Panc1 (cell line): Measurements from ENCODE around the gene AGAP1. TPM values are rescaled to one million over a fixed set of nuclear protein-coding genes. Genes with fewer than 3 reads are reported as not detected.

ENCODE experiments used
- ATAC-seq: fragments of 200-7000 bp; cut with Tn5 transposase; 2 replicates; pipeline ENCODE4 v1.9.1; 2020; ENCODE audit warnings: mild to moderate bottlenecking, moderate library complexity
- BruUV-seq: library from RNA; stranded (reverse); fragments of 400-500 nt; replicated peaks from 2 replicates; lab custom pipeline; 2021; lab: Mats Ljungman, UMichigan
- CTCF ChIA-PET: fragments of 300-600 bp; sonication (Branson Sonifier 250); formaldehyde crosslinking; loops from one replicate; lab custom pipeline; 2022; ENCODE audit warnings: antibody characterized with exemption; lab: Charles Lee
- POLR2A ChIA-PET: fragments of 300-600 bp; sonication (Branson Sonifier 250); formaldehyde crosslinking; loops from one replicate; lab custom pipeline; 2022; ENCODE audit warnings: antibody characterized with exemption; lab: Charles Lee
- DNase-seq: peaks from one replicate; pipeline ENCODE4 v3.0.0-alpha.2; 2010; ENCODE audit warnings: low read depth, low spot score
- H3K27ac ChIP-seq: 2 replicates; pipeline ENCODE4 v1.5.1; 2011; ENCODE audit warnings: mild to moderate bottlenecking, low read length, inconsistent platforms
- H3K27me3 ChIP-seq: fragments of 200-500 bp; sonication (Bioruptor generic); 2 replicates; pipeline ENCODE4 v1.6.0; 2014; ENCODE audit warnings: low read length, inconsistent platforms; ENCODE audit not compliant: control insufficient read depth, insufficient read depth
- H3K36me3 ChIP-seq: fragments of 200-500 bp; sonication (Bioruptor generic); 2 replicates; pipeline ENCODE4 v1.5.1; 2014; ENCODE audit warnings: inconsistent platforms, mild to moderate bottlenecking, low read length, moderate library complexity; ENCODE audit not compliant: control insufficient read depth, insufficient read depth
- H3K4me1 ChIP-seq: 2 replicates; pipeline ENCODE4 v1.5.1; 2011; ENCODE audit warnings: inconsistent platforms, mild to moderate bottlenecking, low read length, moderate library complexity; ENCODE audit not compliant: control insufficient read depth, insufficient read depth
- H3K4me3 ChIP-seq, 2 experiments: 2 replicates each; pipeline ENCODE4 v1.5.1; 2011 to 2012; ENCODE audit warnings: low read depth in 2 of 2, low read length in 2 of 2, mild to moderate bottlenecking in 2 of 2, inconsistent platforms in 1 of 2, moderate library complexity in 1 of 2
- H3K9me3 ChIP-seq: fragments of 200-500 bp; sonication (Bioruptor generic); 2 replicates; pipeline ENCODE4 v1.5.1; 2014; ENCODE audit warnings: low read depth, mild to moderate bottlenecking, inconsistent platforms, low read length, moderate library complexity; ENCODE audit not compliant: control insufficient read depth, insufficient read depth
- POLR2AphosphoS5 ChIP-seq: IDR thresholded peaks from 2 replicates; pipeline ENCODE4 v1.6.1; 2012; ENCODE audit warnings: mild to moderate bottlenecking, low read depth, low read length, moderate library complexity
- SIN3A ChIP-seq: IDR thresholded peaks from 2 replicates; pipeline ENCODE4 v1.6.1; 2012; ENCODE audit warnings: low read depth, mild to moderate bottlenecking, low read length, moderate library complexity, borderline replicate concordance; ENCODE audit not compliant: insufficient read depth
- TCF7L2 ChIP-seq: IDR thresholded peaks from 2 replicates; pipeline ENCODE4 v1.6.1; 2011; ENCODE audit warnings: mild to moderate bottlenecking, low read depth, low read length, inconsistent platforms
- in situ Hi-C: cut with HindIII; loops from 2 replicates; pipeline ENCODE4 v1.10.0; 2016; ENCODE audit warnings: low sequenced_read_pairs, low pct_unique_long_range_greater_than_20kb
- intact Hi-C: fragments of 100-400 bp; cut with micrococcal nuclease; formaldehyde crosslinking; loops from one replicate; pipeline ENCODE4 v1.10.0; 2022; ENCODE audit not compliant: unreplicated experiment
- total RNA-seq: library from RNA; stranded (reverse); gene quantifications from one replicate; pipeline ENCODE4 v1.2.1, GENCODE V29; 2021; ENCODE audit not compliant: unreplicated experiment
- TF ChIP-seq, protein P1 (sequence below): fragments of 450-650 bp; IDR thresholded peaks from 2 replicates; pipeline ENCODE4 v1.5.1; 2017; ENCODE audit warnings: mild to moderate bottlenecking
- TF ChIP-seq, protein P2 (sequence below), 2 experiments: IDR thresholded peaks; 2 replicates each; pipeline ENCODE4 v1.6.1; 2011 to 2012; ENCODE audit warnings: low read depth in 2 of 2, control low read depth in 1 of 2, low read length in 1 of 2, mild to moderate bottlenecking in 1 of 2, moderate library complexity in 1 of 2; ENCODE audit not compliant: insufficient read depth in 1 of 2

The AGAP1 gene
- total RNA-seq, 1 experiment from 2014 or later, result 38.9 TPM

- POLR2A ChIA-PET, result interaction anchor here (0.6 kb wide), 1 partner anchor 179 kb away, joined by 3 read pairs; no protein-coding TSS in a partner anchor
- ATAC-seq, result no peak
These were observed 43.3 kb downstream of the AGAP1 start for GRCh38 chr2:235537186-235537585.

GRCh38 chr2:235537587-235537986 is 43.7 kb downstream of the AGAP1 start:
- in situ Hi-C loops (no loop called here), intact Hi-C loops (no loop called here)
- Histone ChIP-seq H3K9me3 (no peaks in the 10 kb centered on the region), H3K4me3 (no peak overlapping the region), H3K36me3 (no peaks in the 10 kb centered on the region), H3K4me1 (0 out of 2 replicates have a peak, but pooled peaks cover 1% of the 10 kb centered on the region), H3K27ac (no peak overlapping the region), H3K27me3 (no peaks in the 10 kb centered on the region)
- ChIA-PET POLR2A (no interaction called here), CTCF (no interaction called here)
- BruUV-seq, result no TSS peak
- TF ChIP-seq, protein P1, sequence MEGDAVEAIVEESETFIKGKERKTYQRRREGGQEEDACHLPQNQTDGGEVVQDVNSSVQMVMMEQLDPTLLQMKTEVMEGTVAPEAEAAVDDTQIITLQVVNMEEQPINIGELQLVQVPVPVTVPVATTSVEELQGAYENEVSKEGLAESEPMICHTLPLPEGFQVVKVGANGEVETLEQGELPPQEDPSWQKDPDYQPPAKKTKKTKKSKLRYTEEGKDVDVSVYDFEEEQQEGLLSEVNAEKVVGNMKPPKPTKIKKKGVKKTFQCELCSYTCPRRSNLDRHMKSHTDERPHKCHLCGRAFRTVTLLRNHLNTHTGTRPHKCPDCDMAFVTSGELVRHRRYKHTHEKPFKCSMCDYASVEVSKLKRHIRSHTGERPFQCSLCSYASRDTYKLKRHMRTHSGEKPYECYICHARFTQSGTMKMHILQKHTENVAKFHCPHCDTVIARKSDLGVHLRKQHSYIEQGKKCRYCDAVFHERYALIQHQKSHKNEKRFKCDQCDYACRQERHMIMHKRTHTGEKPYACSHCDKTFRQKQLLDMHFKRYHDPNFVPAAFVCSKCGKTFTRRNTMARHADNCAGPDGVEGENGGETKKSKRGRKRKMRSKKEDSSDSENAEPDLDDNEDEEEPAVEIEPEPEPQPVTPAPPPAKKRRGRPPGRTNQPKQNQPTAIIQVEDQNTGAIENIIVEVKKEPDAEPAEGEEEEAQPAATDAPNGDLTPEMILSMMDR, result no peak
- no peak for TF ChIP-seq SIN3A
- TF ChIP-seq, protein P2, sequence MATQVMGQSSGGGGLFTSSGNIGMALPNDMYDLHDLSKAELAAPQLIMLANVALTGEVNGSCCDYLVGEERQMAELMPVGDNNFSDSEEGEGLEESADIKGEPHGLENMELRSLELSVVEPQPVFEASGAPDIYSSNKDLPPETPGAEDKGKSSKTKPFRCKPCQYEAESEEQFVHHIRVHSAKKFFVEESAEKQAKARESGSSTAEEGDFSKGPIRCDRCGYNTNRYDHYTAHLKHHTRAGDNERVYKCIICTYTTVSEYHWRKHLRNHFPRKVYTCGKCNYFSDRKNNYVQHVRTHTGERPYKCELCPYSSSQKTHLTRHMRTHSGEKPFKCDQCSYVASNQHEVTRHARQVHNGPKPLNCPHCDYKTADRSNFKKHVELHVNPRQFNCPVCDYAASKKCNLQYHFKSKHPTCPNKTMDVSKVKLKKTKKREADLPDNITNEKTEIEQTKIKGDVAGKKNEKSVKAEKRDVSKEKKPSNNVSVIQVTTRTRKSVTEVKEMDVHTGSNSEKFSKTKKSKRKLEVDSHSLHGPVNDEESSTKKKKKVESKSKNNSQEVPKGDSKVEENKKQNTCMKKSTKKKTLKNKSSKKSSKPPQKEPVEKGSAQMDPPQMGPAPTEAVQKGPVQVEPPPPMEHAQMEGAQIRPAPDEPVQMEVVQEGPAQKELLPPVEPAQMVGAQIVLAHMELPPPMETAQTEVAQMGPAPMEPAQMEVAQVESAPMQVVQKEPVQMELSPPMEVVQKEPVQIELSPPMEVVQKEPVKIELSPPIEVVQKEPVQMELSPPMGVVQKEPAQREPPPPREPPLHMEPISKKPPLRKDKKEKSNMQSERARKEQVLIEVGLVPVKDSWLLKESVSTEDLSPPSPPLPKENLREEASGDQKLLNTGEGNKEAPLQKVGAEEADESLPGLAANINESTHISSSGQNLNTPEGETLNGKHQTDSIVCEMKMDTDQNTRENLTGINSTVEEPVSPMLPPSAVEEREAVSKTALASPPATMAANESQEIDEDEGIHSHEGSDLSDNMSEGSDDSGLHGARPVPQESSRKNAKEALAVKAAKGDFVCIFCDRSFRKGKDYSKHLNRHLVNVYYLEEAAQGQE (IDR thresholded peaks at IDR 0.05; ENCODE audit: insufficient read depth in 1 of 2, low read depth in 2 of 2, low read length in 1 of 2), result no peak
- TF ChIP-seq TCF7L2, result no peak
- TF ChIP-seq POLR2AphosphoS5, result no peak
- DNase-seq, result no peak
- no peak for ATAC-seq

More at GRCh38 chr2:235537186-235537585, 43.3 kb downstream of the AGAP1 start:
- no peak for DNase-seq
- intact Hi-C loops, result no loop called here
- H3K4me3 ChIP-seq, result no peak overlapping the region
- H3K36me3 ChIP-seq, result no peaks in the 10 kb centered on the region
- CTCF ChIA-PET, result no interaction called here
- no peak overlapping the region for H3K27ac ChIP-seq
- no TSS peak for BruUV-seq
- no peaks in the 10 kb centered on the region for H3K9me3 ChIP-seq
- H3K4me1 ChIP-seq, result no peaks in the 10 kb centered on the region
- TF ChIP-seq, protein P2 (IDR thresholded peaks at IDR 0.05; ENCODE audit: insufficient read depth in 1 of 2, low read depth in 2 of 2, low read length in 1 of 2), result no peak
- TF ChIP-seq POLR2AphosphoS5, result no peak
- TF ChIP-seq, protein P1, result no peak
- no peak for TF ChIP-seq SIN3A
- TF ChIP-seq TCF7L2, result no peak
- no peaks in the 10 kb centered on the region for H3K27me3 ChIP-seq
- in situ Hi-C loops, result no loop called here
